Measurements from ENCODE around the gene ACSF2. TPM values are rescaled to one million over a fixed set of nuclear protein-coding genes. Genes with fewer than 3 reads are reported as not detected.

The ACSF2 gene
- total RNA-seq, 1 experiment from 2014 or later = 17.8 TPM

GRCh38 chr17:50464121-50464520, 38.1 kb downstream of the ACSF2 start:
- H3K4me3 Mint-ChIP-seq (ENCODE audit: unreplicated experiment) = no peak overlapping the region
- TF ChIP-seq CTCF (IDR thresholded peaks at IDR 0.05; ENCODE audit: unreplicated experiment) = no peak
- DNase-seq (ENCODE audit: unreplicated experiment) = no peak
- ChIA-PET CTCF (interaction anchor here (0.6 kb wide), 1 partner anchor 295 kb away, joined by 4 read pairs; no protein-coding TSS in a partner anchor), POLR2A (interaction anchor here (0.6 kb wide), 1 partner anchor 8 kb away, joined by 4 read pairs; no protein-coding TSS in a partner anchor)
- H3K27ac Mint-ChIP-seq (ENCODE audit: low read depth, unreplicated experiment) = no peak overlapping the region
- H3K27me3 Mint-ChIP-seq (ENCODE audit: insufficient read depth, unreplicated experiment) = no peaks in the 10 kb centered on the region
- no peaks in the 10 kb centered on the region for H3K9me3 Mint-ChIP-seq (ENCODE audit: unreplicated experiment)
- BruUV-seq (replicated peaks) = no TSS peak
- H3K36me3 Mint-ChIP-seq (ENCODE audit: insufficient read depth, unreplicated experiment) = peaks cover 12% of the 10 kb centered on the region
- intact Hi-C loops (cut with micrococcal nuclease) = no loop called here
- no peaks in the 10 kb centered on the region for H3K4me1 Mint-ChIP-seq (ENCODE audit: insufficient read depth, unreplicated experiment)

- ChIA-PET POLR2A (interaction anchor here (0.6 to 1.0 kb wide), 2 partner anchors 8 to 13 kb away, joined by 3 to 4 read pairs; no protein-coding TSS in a partner anchor), CTCF (interaction anchor here (0.7 kb wide), 1 partner anchor 172 kb away, joined by 3 read pairs; no protein-coding TSS in a partner anchor)
- DNase-seq (ENCODE audit: unreplicated experiment) = no peak
- H3K27me3 Mint-ChIP-seq (ENCODE audit: insufficient read depth, unreplicated experiment) = no peaks in the 10 kb centered on the region
- H3K36me3 Mint-ChIP-seq (ENCODE audit: insufficient read depth, unreplicated experiment) = peaks cover 12% of the 10 kb centered on the region
- no peaks in the 10 kb centered on the region for H3K4me1 Mint-ChIP-seq (ENCODE audit: insufficient read depth, unreplicated experiment)
- no peak overlapping the region for H3K4me3 Mint-ChIP-seq (ENCODE audit: unreplicated experiment)
- no peak for TF ChIP-seq CTCF (IDR thresholded peaks at IDR 0.05; ENCODE audit: unreplicated experiment)
- no TSS peak for BruUV-seq (replicated peaks)
- H3K27ac Mint-ChIP-seq (ENCODE audit: low read depth, unreplicated experiment) = no peak overlapping the region
- no peaks in the 10 kb centered on the region for H3K9me3 Mint-ChIP-seq (ENCODE audit: unreplicated experiment)
- intact Hi-C loops (cut with micrococcal nuclease) = no loop called here
Observed at GRCh38 chr17:50464736-50465135, 38.7 kb downstream of the ACSF2 start.

GRCh38 chr17:50465171-50465570, 39.2 kb downstream of the ACSF2 start:
- H3K4me3 Mint-ChIP-seq (ENCODE audit: unreplicated experiment) = no peak overlapping the region
- intact Hi-C loops (cut with micrococcal nuclease) = no loop called here
- H3K27me3 Mint-ChIP-seq (ENCODE audit: insufficient read depth, unreplicated experiment) = no peaks in the 10 kb centered on the region
- no peak overlapping the region for H3K27ac Mint-ChIP-seq (ENCODE audit: low read depth, unreplicated experiment)
- no TSS peak for BruUV-seq (replicated peaks)
- H3K4me1 Mint-ChIP-seq (ENCODE audit: insufficient read depth, unreplicated experiment) = no peaks in the 10 kb centered on the region
- CTCF ChIA-PET = interaction anchor here (0.7 kb wide), 1 partner anchor 171 kb away, joined by 3 read pairs; no protein-coding TSS in a partner anchor
- TF ChIP-seq CTCF (IDR thresholded peaks at IDR 0.05; ENCODE audit: unreplicated experiment) = no peak
- H3K36me3 Mint-ChIP-seq (ENCODE audit: insufficient read depth, unreplicated experiment) = peaks cover 12% of the 10 kb centered on the region
- no peak for DNase-seq (ENCODE audit: unreplicated experiment)
- POLR2A ChIA-PET = interaction anchor here (1.0 kb wide), 1 partner anchor 13 kb away, joined by 3 read pairs; no protein-coding TSS in a partner anchor
- H3K9me3 Mint-ChIP-seq (ENCODE audit: unreplicated experiment) = no peaks in the 10 kb centered on the region

DNA sequence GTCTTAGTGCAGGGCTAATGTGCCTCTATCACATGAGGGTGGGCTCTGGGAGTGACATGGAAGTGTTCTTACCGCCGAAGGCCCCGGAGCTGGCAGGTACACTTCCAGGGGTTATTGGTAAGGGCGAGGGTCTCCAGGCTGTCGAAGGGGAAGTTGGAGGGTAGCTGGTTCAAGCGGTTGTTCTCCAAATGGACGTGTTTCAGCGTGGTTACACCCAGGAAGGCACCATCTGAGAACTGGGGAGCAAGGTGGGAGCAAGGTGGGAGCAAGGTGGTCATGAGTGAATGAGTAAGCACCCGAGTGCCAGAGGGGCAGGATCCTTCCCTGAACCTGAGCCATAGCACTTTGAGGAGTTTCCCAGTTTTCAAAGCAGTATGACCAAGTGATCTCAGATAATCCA, 39.6 kb downstream of the ACSF2 start:
- ChIA-PET CTCF (interaction anchor here (0.5 kb wide), 1 partner anchor 63 kb away, joined by 3 read pairs; no protein-coding TSS in a partner anchor), POLR2A (interaction anchor here (1.0 kb wide), 1 partner anchor 13 kb away, joined by 3 read pairs; no protein-coding TSS in a partner anchor)
- BruUV-seq (replicated peaks) = no TSS peak
- H3K36me3 Mint-ChIP-seq (ENCODE audit: insufficient read depth, unreplicated experiment) = peaks cover 12% of the 10 kb centered on the region
- intact Hi-C loops (cut with micrococcal nuclease) = no loop called here
- no peak overlapping the region for H3K27ac Mint-ChIP-seq (ENCODE audit: low read depth, unreplicated experiment)
- H3K4me1 Mint-ChIP-seq (ENCODE audit: insufficient read depth, unreplicated experiment) = no peaks in the 10 kb centered on the region
- H3K9me3 Mint-ChIP-seq (ENCODE audit: unreplicated experiment) = no peaks in the 10 kb centered on the region
- no peak overlapping the region for H3K4me3 Mint-ChIP-seq (ENCODE audit: unreplicated experiment)
- DNase-seq (ENCODE audit: unreplicated experiment) = no peak
- no peaks in the 10 kb centered on the region for H3K27me3 Mint-ChIP-seq (ENCODE audit: insufficient read depth, unreplicated experiment)
- TF ChIP-seq CTCF (IDR thresholded peaks at IDR 0.05; ENCODE audit: unreplicated experiment) = no peak
